GM21576 (cell line): ENCODE measurements around the gene CHRNB2.

ENCODE experiments used
- ATAC-seq: cut with Tn5 transposase; IDR thresholded peaks from one replicate; pipeline ENCODE4 v1.9.1; 2021; ENCODE audit warnings: mild to moderate bottlenecking, moderate library complexity; ENCODE audit not compliant: unreplicated experiment

The CHRNB2 gene

DNA sequence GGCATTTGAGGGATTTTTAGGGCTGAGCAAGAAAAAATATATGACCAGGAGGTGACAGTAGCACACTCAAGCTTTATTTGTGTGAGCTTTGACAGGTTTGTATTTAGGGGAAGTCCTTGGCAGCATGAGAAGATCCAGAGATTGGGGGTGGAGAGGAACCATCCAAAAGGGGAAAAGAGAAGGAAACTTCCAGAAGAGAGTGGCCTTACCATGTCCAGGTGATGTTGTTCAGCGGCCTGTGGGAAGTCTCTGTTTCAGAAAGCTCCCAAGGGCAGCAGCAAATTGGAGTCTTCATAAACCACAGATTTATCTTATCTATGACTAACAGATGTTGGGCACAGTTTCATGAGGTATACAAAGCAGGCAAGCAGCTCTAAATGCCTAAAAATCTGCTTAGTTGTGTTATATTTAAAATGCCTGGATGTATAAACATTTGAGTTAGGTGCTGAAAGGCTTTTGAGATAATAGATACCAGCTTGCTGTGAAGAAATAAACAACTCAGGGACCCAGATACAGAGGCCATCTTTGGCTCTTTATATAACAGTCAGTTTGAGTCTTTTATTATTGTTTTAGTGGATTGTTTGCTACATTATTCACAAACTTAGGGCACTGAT is 61.6 kb downstream of the CHRNB2 start:
- ATAC-seq = no peak
